HG02610 (cell line): ENCODE measurements around the gene ZNF587.
"Not testable (repeated sequence)": the region's sequence is repeated elsewhere in the genome, so short reads cannot be mapped to it uniquely, and the experiment has no call there.

Source experiments
- ATAC-seq: cut with Tn5 transposase; IDR thresholded peaks from one replicate; pipeline ENCODE4 v1.9.1; 2021; ENCODE audit warnings: mild to moderate bottlenecking, moderate library complexity; ENCODE audit not compliant: unreplicated experiment

The ZNF587 gene

DNA sequence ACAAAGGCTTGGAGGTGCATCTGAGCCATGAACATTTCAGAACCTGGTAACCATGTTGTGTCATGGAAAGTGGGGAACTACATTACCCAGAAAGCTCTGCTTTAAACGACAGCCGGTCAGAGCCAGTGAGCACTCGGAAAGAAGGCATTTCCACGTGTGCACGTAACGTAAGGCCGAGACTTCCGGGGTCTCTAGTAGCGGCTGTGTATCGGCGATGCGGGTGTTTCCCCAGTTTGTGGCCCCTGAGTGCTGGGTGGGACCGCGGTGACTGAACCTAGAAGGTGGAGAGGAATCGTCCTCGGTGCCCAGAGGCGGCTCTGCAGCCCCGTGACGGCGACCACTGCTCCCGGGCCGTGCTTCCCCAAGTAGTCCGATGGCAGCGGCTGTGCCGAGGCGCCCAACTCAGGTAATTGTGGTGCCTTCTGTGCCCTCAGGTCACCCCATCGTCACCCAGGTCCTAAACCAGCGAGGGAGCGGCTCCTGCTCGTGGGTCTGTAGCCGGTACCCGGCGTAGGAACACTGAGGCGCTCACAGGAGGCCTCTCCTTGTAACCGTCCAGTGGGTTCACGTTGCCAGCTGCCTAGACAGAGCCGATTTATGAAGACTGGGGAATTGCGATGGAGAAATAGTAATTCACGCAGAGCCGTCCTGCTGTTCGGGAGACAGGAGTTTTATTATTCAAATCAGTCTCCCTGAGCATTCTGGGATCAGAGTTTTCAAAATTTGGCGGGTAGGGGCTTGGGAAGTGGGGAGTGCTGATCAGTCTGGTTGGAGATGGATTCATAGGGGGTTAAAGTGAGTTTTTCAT, at the start of gene ZNF587:
TSS of gene ZNF587 (plus strand) at position 194 of the 808 bp plus-strand sequence. CDS start at position 374, 180 bp downstream.
- ATAC-seq = peak; percentile 97

DNA sequence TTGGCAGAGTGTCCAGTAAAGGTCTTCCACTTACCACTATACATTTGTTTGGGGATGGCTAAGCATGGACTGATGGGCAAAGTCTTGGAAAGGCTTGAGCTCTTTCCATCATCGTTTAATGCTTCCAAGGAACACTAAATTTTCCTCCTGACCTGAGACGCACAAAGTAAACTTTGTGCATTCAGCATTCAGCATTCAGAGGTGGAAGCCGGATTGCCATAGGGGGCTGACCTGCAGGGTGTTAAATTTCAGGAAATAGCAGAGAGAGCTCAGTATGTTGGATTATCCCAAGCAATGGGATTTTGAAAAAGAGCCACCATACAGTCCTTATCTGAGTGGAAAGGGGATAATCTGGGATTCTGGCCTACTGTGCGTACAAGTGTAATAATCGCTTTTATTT, 49.0 kb upstream of the ZNF587 start:
- ATAC-seq = no peak

DNA sequence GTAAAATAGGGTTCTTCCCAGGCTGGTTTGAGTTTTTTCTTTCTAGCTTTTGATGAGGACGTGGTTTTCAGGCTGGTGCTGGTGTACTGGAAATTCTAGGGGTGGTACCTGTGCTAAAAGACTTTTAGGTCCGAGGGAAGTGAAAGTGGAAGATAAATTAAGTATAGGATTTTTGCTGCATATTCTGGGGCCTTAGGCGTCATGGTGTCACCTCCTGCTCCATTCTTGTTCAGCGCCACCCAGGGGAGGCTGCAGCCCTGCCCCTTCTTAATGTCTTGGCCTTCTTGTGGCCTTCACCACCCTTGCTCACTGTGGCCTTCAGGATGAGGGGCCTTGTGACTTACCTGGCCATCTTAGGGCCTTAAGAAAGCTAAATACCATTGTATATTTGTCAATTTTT, 47.4 kb upstream of the ZNF587 start:
- ATAC-seq = peak; percentile 50

DNA sequence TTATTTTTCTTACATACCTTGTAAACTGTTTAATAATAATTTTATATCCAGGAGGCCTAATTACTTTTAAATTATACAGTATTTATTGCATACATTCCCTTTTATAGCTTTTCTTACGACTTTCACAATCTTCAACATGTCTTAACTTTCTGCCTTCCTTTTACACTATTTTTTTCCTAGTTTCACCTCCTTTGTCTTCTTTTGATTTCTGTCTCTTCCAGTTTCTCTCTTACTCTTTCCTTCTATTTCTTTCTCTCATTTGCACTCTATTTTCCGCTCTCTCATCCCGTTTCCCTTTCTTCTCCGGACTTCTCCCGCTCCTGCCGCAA, 46.4 kb upstream of the ZNF587 start:
- no peak for ATAC-seq

DNA sequence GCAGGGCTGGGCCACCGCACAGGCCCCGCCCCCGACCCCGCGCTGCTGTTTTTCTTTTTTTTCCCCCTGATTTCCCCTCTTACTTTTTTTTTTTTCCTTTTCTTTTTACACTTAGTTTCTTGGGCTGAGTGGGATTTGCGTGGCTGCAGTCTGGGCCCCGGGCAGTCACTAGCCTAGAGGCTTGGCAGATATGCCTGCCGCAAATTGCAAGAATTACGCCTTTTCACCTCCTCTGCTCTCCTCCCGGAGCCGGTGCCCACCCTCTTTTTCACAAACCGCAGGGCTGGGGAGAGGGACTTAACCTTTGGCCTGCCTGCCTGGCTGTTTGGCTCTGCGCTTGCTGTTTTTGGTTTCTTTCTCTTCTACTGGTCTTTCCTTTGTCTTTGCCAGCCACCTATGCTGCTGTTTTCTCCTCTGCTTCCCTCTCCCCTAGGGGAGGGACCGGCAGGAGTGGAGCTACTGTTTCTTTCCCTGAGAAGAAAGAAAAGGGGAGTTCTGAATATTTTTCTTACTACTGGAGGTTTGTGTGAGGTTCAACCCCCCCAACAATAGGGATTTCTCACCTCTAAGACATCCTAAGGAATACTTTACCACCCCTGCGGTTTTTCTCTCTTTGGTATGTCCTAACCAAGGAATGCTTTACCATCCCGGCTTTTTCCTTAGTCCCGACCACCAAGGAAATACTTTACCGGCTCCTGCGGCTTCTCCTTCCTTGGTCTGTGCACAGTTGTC, 45.9 kb upstream of the ZNF587 start:
- no peak for ATAC-seq

DNA sequence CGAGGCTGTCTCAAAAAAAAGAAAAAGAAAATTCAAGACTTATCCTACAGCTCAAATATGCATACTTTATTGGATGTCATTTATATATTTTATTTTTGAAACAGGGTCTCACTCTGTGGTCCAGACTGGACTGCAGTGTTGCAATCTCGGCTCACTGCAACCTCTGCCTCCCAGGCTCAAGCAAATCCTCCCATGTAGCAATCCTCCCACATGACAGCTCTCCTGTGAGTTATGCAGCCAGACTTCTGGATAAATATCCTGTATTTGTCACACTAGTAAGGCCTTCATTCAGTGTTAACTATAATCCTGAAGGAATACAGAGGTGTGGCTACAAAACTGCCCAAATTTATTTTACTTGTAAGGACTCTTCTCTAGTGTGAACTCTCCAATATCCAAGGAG, 42.1 kb upstream of the ZNF587 start:
- ATAC-seq = no peak

DNA sequence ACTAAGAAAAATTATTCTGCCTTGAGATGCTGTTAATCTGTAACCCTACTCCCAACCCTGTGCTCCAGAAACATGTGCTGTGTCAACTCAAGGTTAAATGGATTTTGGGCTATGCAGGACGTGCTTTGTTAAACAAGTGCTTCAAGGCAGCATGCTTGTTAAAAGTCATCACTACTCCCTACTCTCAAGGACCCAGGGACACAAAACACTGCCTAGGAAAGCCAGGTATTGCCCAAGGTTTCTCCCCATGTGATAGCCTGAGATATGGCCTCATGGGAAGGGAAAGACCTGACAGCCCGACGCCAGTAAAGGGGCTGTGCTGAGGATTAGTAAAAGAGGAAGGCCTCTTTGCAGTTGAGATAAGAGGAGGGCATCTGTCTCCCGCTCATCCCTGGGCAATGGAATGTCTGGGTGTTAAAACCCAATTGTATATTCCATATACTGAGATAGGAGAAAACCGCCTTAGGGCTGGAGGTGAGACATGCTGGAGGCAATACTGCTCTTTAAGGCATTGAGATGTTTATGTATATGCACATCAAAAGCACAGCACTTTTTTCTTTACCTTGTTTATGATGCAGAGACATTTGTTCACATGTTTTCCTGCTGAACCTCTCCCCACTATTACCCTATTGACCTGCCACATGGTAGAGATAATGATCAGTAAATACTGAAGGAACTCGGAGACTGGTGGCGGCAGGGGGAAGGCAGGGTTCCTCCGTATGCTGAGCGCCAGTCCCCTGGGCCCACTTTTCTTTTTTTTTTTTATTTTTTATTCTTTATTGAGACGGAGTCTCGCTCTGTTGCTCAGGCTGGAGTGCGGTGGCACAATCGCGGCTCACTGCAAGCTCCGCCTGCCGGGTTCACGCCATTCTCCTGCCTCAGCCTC, 39.0 kb upstream of the ZNF587 start:
- ATAC-seq = not testable (repeated sequence)

DNA sequence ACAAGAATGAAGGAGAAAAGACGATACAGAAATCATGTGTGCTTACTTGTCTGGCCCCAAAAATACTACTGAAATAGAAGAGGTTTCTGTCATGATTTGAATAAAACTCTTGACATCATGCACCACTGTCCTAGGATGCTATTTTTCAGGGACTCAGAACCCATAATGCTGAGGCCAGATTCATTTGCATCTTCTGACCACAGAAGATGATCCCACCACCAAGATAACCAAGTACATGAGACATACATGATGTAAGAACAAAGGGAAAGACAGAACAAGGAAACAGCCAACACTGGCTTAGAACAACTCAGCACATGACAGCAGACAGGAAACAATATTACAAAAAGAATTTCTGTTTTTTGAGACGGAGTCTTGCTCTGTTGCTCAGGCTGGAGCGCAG, 37.4 kb upstream of the ZNF587 start:
- ATAC-seq = peak; percentile 55

DNA sequence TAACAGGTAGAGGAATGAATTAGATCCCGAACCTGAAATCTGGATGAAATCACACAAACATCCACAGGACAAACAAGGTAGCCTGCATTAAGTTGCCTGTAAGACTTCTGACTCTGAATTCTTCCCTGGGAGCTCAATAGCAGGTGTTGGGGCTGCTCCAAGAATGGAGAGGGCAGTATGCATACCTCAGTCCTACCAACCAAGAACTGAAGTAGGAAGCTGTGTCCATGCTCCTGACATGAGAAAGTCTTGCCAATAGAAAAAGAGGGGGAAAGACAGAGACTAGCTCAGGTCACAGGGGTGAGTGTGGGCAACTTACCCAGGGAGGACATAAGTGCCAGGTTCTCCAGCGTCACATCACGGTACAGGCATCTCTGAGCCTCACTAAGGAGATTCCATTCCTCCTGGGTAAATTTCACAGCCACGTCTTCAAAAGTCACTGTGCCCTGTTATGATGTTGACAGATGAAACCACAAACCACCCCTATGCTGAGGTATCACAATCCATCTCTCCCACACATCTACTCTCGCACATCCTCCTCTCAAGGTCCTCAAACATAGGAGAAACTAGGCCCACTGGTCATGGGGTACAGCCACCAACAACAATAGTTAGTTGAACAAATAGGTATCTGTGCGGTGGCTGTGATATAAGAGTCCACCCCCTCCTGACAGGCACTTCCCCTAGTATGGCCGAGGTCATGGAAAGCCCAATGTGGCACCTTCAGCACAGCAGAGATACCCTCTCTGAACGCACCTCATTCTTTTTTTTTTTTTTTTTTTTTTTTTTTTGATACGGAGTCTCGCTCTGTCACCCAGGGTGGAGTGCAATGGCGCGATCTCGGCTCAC, 36.5 kb upstream of the ZNF587 start:
- not testable (repeated sequence) for ATAC-seq

DNA sequence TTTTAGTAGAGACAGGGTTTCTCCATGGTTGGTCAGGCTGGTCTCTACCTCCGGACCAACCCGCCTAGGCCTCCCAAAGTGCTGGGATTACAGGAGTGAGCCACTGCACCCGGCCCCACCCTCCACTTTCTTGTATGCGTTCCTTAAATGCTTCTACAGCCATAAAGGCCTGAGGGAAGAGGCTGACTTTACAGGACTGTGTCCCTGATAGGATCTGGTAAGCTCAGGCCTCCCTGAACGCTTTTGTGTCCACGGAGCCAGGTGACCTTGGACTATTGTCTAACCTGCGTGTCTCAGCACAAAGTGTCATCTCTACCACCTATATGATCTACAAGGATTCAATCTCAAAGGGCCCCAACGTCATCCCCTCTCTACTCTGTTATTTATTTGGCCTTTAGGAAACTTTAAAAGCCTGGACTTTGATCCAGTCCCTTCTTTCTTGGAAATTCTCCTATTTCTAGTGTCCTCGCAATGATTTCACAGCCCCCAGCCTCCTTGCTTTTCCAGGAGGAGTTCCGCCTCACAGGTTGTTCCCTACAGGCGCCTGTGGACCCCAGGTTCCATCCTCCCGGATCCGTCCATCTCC, 35.6 kb upstream of the ZNF587 start:
- ATAC-seq = no peak

DNA sequence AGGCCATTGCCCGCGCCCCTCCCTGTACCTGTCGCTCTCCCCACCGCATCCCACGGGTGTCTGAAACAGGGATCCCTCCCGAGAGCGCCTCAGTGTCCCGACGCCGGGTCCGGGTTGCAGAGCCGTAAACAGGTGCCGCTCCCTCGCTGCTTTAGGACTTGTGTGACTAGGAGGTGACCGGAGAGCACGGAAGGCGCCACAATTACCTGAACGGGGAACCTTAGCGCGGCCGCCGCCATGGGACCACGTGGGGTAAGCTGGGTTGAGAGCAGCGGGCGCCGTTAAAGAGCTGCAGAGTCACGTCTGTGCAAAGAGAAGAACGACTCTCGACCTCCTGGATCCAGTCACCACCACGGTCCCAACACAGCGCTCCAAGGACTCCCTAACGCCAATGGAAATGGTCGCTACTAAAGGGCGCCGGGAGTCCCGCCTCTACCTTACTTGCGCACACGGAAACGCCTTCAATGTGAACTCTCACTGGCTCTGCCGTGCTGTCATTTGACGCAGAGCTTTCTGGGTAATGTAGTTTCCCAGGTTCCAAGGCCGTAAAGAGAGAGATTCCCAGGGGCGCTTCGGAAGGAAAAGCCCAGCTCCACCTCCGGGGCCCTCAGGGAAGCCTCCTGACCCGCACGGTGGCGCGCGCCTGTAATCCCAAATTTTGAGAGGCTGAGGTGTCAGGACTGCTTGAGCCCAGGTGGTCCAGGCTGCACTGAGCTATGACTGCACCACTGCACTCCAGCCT, 35.0 kb upstream of the ZNF587 start, which contains the start of gene ZNF552:
TSS of gene ZNF552 (minus strand) at position 409 of the 742 bp plus-strand sequence. CDS start at position 239, 170 bp downstream.
- ATAC-seq = peak; percentile 73

DNA sequence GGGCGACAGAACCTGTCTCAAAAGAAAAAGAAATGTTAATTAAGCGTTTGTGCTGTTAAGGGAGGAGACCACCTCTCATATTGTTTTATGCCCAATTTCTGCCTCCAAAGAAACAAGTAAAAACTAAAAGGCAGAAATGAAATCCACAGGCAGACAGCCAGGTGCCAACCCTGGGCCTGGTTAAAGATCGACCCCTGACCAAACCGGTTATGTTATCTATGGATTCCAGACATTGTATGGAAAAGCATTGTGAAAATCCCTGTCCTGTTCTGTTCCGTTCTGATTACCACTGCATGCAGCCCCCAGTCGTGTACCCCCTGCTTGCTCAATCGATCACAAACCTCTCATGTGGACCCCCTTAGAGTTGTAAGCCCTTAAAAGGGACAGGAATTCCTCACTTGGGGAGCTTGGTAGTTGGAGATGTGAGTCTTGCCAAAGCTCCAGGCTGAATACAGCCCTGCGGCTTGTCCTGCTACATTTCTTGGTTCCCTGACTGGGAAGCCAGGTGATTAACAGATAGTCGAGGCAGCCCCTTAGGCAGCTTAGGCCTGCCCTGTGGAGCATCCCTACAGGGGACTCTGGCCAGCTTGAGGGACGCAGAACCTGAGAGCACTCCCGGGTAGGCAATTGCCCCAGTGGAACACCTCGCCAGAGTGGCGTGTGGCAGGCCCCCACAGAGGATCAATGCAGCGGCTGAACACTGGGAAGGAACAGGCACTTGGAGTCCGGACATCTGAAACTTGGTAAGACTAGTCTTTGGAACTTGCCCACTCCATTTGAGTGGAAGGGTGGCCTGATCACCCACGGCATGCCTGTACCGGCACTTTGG, 34.2 kb upstream of the ZNF587 start:
- ATAC-seq = no peak

DNA sequence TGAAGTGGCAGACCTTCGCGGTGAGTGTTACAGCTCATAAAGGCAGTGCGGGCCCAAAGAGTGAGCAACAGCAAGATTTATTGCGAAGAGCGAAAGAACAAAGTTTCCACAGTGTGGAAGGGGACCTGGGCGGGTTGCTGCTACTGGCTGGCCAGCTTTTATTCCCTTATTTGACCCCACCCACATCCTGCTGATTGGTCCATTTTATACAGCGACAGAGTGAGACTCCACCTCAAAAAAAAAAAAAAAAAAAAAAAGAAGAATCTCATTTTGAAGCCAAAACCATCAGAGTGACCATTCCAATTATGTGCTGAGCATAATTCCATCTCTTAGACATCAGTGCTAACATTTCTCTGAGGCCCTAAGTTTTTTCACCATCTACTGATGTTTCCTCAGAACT, 33.0 kb upstream of the ZNF587 start:
- no peak for ATAC-seq

DNA sequence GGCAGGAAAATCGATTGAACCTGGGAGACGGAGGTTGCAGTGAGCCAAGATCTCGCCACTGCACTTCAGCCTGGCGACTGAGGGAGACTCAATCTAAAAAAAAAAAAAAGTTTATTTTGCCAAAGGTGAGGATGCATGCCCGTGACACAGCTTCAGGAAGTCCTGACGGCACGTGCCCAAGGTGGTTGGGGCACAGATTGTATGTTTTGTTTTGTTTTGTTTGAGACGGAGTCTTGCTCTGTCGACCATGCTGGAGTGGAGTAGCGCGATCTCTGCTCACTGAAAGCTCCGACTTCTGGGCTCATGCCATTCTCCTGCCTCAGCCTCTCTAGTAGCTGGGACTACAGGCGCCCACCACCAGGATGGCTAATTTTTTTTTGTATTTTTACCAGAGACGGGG, 31.7 kb upstream of the ZNF587 start:
- no peak for ATAC-seq

DNA sequence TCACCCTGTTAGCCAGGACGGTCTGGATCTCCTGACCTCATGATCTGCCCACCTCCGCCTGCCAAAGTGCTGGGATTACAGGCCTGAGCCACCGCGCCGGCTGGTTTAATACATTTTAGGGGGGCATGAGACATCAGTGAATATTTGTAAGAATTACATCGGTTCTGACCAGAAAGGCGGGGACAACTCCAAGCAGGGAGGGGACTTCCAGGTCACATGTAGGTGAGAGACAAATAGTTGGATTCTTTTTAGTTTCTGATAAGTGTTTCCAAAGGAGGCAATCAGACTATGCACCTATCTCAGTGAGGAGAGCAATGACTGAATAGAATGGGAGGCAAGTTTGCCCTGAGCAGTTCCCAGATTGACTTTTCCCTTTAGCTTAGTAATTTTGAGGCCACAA, 31.3 kb upstream of the ZNF587 start:
- no peak for ATAC-seq

DNA sequence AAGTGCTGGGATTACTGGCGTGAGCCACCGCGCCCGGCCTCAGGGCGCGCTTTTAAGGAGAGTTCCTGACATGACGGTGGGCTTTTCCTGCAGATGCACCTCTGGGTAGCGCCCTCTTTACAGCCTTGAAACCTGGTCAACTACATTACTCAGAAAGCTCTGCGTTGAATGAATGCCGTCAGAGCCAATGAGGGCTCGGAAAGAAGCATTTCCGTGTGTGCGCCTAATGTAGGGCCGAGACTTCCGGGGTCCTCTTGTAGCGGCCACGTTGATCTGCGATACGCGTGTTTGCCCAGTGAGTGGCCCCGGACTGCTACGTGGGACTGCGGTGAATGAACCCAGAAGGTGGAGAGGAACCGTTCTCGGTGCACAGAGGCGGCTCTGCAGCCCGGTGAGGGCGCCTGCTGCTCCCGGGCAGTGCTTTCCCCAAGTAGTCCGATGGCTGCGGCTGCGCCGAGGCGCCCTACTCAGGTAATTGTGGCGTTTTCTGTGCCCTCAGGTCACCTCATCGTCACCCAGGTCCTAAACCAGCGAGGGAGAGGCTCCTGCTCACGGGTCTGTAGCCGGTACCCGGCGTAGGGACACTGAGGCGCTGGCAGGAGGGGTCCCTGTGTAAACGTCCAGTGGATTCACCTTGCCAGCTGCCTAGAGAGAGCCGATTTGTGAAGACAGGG, 30.0 kb upstream of the ZNF587 start:
- peak; percentile 92 for ATAC-seq

DNA sequence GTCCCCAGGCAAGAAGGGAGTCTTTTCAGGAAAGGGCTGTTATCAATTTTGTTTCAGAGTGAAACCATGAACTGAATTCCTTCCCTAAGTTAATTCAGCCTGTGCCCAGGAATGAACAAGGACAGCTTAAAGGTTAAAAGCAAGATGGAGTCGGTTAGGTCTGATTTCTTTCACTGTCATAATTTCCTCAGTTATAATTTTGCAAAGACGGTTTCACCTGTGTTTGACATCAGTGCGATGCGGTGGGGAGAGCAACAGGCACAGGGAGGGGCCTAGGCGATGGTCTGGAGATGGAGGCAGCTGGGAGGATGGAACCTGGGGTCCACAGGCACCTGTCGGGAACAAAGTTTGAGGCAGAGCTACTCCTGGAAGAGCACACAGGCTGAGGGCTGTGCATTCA, 29.1 kb upstream of the ZNF587 start:
- ATAC-seq = no peak

DNA sequence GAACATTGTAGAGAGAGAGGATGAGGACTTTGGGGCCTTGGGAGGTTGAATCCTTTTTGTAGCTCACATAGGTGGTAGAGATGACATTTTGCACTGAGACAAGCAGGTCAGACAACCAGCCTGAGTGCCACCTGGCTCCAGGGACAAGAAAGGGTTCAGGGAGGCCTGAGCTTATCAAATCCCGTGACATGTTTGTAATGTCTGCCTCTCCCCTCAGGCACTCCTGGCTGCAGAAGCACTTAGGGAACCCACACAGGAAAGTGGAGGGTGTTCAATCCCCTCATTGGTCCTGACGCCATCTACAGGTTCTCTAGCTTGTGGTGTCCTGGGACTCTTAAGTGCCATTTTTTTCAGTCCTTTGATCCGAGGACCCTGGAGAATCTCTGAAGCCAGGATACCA, 28.6 kb upstream of the ZNF587 start:
- ATAC-seq = not testable (repeated sequence)
